HS-5 (cell line): ENCODE data around the gene PLXDC1.

Source experiments
- DNase-seq: peaks from one replicate; pipeline ENCODE4 v3.0.0-alpha.2; 2012; ENCODE audit warnings: low read depth

Gene PLXDC1

DNA sequence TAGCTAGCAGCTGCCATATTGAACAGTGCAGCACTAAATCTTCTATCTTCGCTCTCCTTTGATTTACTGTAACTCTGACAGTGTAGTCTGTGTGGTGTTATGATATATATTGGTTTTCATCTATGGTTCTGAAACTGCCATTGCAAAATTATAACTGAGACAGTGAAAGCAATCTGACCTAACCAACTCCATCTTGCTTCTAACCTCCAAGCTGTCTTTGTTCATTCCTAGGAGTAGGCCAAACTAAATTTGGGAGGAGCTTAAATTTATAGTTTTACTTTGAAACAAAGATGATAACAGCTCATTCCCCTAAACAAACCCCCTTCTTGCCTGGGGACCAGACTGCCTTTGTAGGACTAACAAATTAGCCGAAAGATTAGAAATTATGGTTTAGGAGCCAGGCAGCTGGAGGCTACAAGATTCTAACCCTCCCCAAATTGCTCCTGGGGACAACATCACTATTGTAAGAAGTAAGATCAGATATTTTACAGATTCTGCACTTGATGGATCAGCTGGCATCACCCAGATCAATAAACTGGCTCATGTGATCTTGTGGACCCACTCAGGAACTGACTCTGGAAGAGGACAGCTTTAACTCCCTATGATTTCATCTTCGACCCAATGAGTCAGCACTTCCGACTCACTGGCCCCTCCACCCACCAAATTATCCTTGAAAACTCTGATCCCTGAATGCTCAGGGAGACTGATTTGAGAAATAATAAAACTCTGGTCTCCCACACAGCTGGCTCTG, 137.2 kb downstream of the PLXDC1 start:
- DNase-seq, result no peak
